ENCODE measurements around the gene U2AF1L4.

DNA sequence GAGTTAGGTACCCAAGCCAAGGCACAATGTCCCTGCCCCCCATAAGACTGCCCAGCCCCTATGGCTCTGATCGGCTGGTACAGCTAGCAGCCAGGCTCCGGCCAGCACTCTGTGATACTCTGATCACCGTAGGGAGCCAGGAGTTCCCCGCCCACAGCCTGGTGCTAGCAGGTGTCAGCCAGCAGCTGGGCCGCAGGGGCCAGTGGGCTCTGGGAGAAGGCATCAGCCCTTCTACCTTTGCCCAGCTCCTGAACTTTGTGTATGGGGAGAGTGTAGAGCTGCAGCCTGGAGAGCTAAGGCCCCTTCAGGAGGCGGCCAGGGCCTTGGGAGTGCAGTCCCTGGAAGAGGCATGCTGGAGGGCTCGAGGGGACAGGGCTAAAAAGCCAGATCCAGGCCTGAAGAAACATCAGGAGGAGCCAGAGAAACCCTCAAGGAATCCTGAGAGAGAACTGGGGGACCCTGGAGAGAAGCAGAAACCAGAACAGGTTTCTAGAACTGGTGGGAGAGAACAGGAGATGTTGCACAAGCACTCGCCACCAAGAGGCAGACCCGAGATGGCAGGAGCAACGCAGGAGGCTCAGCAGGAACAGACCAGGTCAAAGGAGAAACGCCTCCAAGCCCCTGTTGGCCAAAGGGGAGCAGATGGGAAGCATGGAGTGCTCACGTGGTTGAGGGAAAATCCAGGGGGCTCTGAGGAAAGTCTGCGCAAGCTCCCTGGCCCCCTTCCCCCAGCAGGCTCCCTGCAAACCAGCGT lies 30.4 kb downstream of the U2AF1L4 start:
- TF ChIP-seq, protein P1, sequence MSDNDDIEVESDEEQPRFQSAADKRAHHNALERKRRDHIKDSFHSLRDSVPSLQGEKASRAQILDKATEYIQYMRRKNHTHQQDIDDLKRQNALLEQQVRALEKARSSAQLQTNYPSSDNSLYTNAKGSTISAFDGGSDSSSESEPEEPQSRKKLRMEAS (IDR thresholded peaks at IDR 0.05): no peak
- no peak for TF ChIP-seq EP300 (IDR thresholded peaks at IDR 0.05; ENCODE audit: borderline replicate concordance)
- no peak for TF ChIP-seq REST (IDR thresholded peaks at IDR 0.05; ENCODE audit: low read depth)
- no peak for TF ChIP-seq TEAD4 (IDR thresholded peaks at IDR 0.05)
- no peak for TF ChIP-seq EGR1 (IDR thresholded peaks at IDR 0.05)
